Adrenal gland (tissue), 12 donors: ENCODE results near the gene BMPR2. TPM values are rescaled to one million over a fixed set of nuclear protein-coding genes. Genes with fewer than 3 reads are reported as not detected.

Source experiments
- DNase-seq, 7 donors: peaks; one replicate each; pipeline ENCODE4 v3.0.0-alpha.2; 2019 to 2020
- H3K27ac ChIP-seq, 5 donors: fragments of 200-600 bp; sonication (generic) in 4 of 5; 1 replicate in 3 of 5; 2 replicates in 2 of 5; pipeline versions ENCODE4 v1.5.1 to v1.8.0; 2016 to 2020; ENCODE audit warnings: mild to moderate bottlenecking in 1 of 5
- H3K27me3 ChIP-seq: fragments of 200-600 bp; 2 replicates; pipeline ENCODE4 v1.8.0; 2021
- H3K36me3 ChIP-seq, 2 donors: fragments of 200-600 bp; replicated peaks in 1 of 2; 1 replicate in 1 of 2; 2 replicates in 1 of 2; pipeline versions ENCODE4 v1.5.1 to v1.8.0; 2018 to 2022
- H3K4me1 ChIP-seq, 2 donors: fragments of 200-600 bp; replicated peaks in 1 of 2; 1 replicate in 1 of 2; 2 replicates in 1 of 2; pipeline versions ENCODE4 v1.5.1 to v1.8.0; 2018 to 2021
- H3K4me3 ChIP-seq, 4 donors: fragments of 200-600 bp; sonication (generic) in 3 of 4; one replicate each; pipeline ENCODE4 v1.5.1; 2016 to 2018
- H3K9me3 ChIP-seq, 3 donors: fragments of 200-600 bp; sonication (generic) in 1 of 3; replicated peaks in 1 of 3; 1 replicate in 2 of 3; 2 replicates in 1 of 3; pipeline versions ENCODE4 v1.5.1 to v1.8.0; 2016 to 2021
- CTCF ChIP-seq, 6 experiments: fragments of 450-650 bp in 4 of 6; fragments of 200-600 bp in 2 of 6; sonication (generic) in 1 of 6; IDR thresholded peaks; 1 replicate in 5 of 6; 2 replicates in 1 of 6; pipeline versions ENCODE4 v1.5.1 to v1.8.0; 2016 to 2021; ENCODE audit warnings: antibody characterized with exemption in 6 of 6, mild to moderate bottlenecking in 2 of 6, moderate library complexity in 1 of 6
- POLR2A ChIP-seq, 2 donors: fragments of 450-650 bp; IDR thresholded peaks; one replicate each; pipeline ENCODE4 v1.6.1; 2017; ENCODE audit warnings: antibody characterized with exemption in 2 of 2, mild to moderate bottlenecking in 2 of 2, moderate library complexity in 1 of 2
- WGBS, 4 donors: extraction: QIAGEN DNeasy Blood & Tissue Kit in 2 of 4; methylation state at CpG; one replicate each; pipeline versions ENCODE4 v1.1.5 to v1.1.7; 2013 to 2017; 5-methylcytosine and 5-hydroxymethylcytosine counted together
- intact Hi-C, 2 donors: fragments of 100-400 bp; cut with DNase I; formaldehyde crosslinking; loops; one replicate each; pipeline versions ENCODE4 v1.14.1 to v1.15.0; 2022 to 2023
- polyA plus RNA-seq, 3 donors: library from polyadenylated mRNA; stranded (reverse); fragments of 200-250 nt in 2 of 3; fragments of 350-450 nt in 1 of 3; fragmentation: Illumina TruSeq in 1 of 3; extraction: RNeasy Lipid Tissue Mini Kit (QIAGEN cat#74804) in 1 of 3; gene quantifications; one replicate each; pipeline ENCODE4 v1.2.3, GENCODE V29; 2013 to 2014
- total RNA-seq, 9 donors: library from RNA; depleted of rRNA in 4 of 9; stranded (reverse); fragments of >200 nt in 4 of 9; fragments of 120-200 nt in 1 of 9; fragmentation: NEBNext Ultra II Directional in 1 of 9; extraction: Animal tissue kit (Norgen Biotek cat#: 25700) in 1 of 9; gene quantifications; one replicate each; pipeline versions ENCODE4 v1.1.0 to v1.2.4, GENCODE V29; 2013 to 2023
- donor health status: healthy with polysubstance abuse.
- donor health status: Bipolar disorder and iron deficiency.
- donor health status: DM: yes; HTN: yes; CAD: no.
- donor health status: DM: no; HTN: no; CAD: no.
- donor health status: DM: no; HTN: no; CAD: no.
- donor health status: DM: yes; HTN: yes; CAD: no.

BMPR2 gene
- total and polyA plus RNA-seq, 12 donors: 7.7 to 123 (median 85.7) TPM

- intact Hi-C loops: loop anchor here in 1 of 2 donors (10.0 kb wide), 1 partner anchor 286 kb away; the partner anchor contains the start of gene ICA1L
- DNase-seq: peak; percentile 67 to 90 (median 79)
- H3K4me3 ChIP-seq: peak overlapping the region in 1 of 4 donors; percentile 18
- no peak overlapping the region for H3K27ac ChIP-seq
- no peaks in the 10 kb centered on the region for H3K36me3 ChIP-seq
- TF ChIP-seq CTCF (IDR thresholded peaks at IDR 0.05) (peak; percentile 90 to 94 (median 92)), POLR2A (IDR thresholded peaks at IDR 0.05) (no peak)
- H3K27me3 ChIP-seq: no peaks in the 10 kb centered on the region
- H3K9me3 ChIP-seq: no peaks in the 10 kb centered on the region
- peaks cover 4 to 6% of the 10 kb centered on the region in 2 donors for H3K4me1 ChIP-seq
- 22 to 30% (median 26%) methylated on average over 12 to 17 of the region's 17 CpGs for WGBS, 4 donors
Measured at GRCh38 chr2:202588647-202589581, 212.8 kb downstream of the BMPR2 start.

- Histone ChIP-seq H3K4me3 (no peak overlapping the region), H3K27me3 (no peaks in the 10 kb centered on the region), H3K9me3 (no peaks in the 10 kb centered on the region), H3K36me3 (no peaks in the 10 kb centered on the region), H3K4me1 (peaks cover 6 to 9% of the 10 kb centered on the region in 2 donors), H3K27ac (no peak overlapping the region)
- no peak for TF ChIP-seq CTCF (IDR thresholded peaks at IDR 0.05)
- no peak for TF ChIP-seq POLR2A (IDR thresholded peaks at IDR 0.05)
- 91 to 95% (median 91%) methylated on average over 4 of the region's 4 CpGs; no CpG with 5 or more reads in 1 of the 4 donors for WGBS, 4 donors
- intact Hi-C loops: loop anchor here in 1 of 2 donors (10.0 kb wide), 1 partner anchor 285 kb away; the partner anchor contains the start of gene ICA1L
- no peak for DNase-seq
Measured at GRCh38 chr2:202589582-202589949, 213.4 kb downstream of the BMPR2 start.

GRCh38 chr2:202592566-202592965 lies 216.4 kb downstream of the BMPR2 start:
- no peaks in the 10 kb centered on the region for H3K27me3 ChIP-seq
- TF ChIP-seq POLR2A (IDR thresholded peaks at IDR 0.05): no peak
- TF ChIP-seq CTCF (IDR thresholded peaks at IDR 0.05): no peak
- 86 to 93% (median 89%) methylated on average over 2 of the region's 2 CpGs for WGBS, 4 donors
- H3K4me3 ChIP-seq: no peak overlapping the region
- no peaks in the 10 kb centered on the region for H3K9me3 ChIP-seq
- H3K27ac ChIP-seq: no peak overlapping the region
- DNase-seq: no peak
- intact Hi-C loops: no loop called here
- no peaks in the 10 kb centered on the region for H3K36me3 ChIP-seq
- peaks cover 6 to 9% of the 10 kb centered on the region in 2 donors for H3K4me1 ChIP-seq

GRCh38 chr2:202599105-202599504 lies 223.0 kb downstream of the BMPR2 start:
- Histone ChIP-seq H3K27me3 (no peaks in the 10 kb centered on the region), H3K27ac (no peak overlapping the region), H3K36me3 (no peaks in the 10 kb centered on the region), H3K4me1 (peaks cover 0 to 8% of the 10 kb centered on the region in 2 donors), H3K4me3 (no peak overlapping the region), H3K9me3 (no peaks in the 10 kb centered on the region)
- 92 to 97% (median 93%) methylated on average over 2 of the region's 2 CpGs for WGBS, 4 donors
- intact Hi-C loops: no loop called here
- DNase-seq: no peak
- TF ChIP-seq CTCF (IDR thresholded peaks at IDR 0.05) (no peak), POLR2A (IDR thresholded peaks at IDR 0.05) (no peak)
